Measurements from ENCODE around the gene EZR.

DNA sequence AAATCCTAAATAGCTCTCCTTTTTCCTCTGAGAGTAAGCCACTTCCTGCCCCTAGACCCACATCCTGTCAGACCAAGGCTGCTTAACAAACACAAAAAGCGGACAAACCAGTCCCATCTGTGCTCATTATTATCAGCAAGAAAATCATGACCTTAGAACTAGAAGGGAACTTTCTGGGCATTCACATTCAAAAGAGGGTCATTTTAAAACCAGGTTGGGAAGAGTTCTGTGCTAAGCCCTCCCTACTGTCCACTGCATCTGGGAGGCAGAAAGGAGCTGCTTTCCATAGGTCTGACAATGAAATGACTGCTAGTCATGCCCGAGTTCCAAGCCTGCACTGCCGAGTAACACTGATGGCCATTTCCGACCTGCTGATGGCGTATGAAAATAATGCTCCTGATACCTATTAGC lies 15.4 kb downstream of the EZR start:
- TF ChIP-seq, protein P1, sequence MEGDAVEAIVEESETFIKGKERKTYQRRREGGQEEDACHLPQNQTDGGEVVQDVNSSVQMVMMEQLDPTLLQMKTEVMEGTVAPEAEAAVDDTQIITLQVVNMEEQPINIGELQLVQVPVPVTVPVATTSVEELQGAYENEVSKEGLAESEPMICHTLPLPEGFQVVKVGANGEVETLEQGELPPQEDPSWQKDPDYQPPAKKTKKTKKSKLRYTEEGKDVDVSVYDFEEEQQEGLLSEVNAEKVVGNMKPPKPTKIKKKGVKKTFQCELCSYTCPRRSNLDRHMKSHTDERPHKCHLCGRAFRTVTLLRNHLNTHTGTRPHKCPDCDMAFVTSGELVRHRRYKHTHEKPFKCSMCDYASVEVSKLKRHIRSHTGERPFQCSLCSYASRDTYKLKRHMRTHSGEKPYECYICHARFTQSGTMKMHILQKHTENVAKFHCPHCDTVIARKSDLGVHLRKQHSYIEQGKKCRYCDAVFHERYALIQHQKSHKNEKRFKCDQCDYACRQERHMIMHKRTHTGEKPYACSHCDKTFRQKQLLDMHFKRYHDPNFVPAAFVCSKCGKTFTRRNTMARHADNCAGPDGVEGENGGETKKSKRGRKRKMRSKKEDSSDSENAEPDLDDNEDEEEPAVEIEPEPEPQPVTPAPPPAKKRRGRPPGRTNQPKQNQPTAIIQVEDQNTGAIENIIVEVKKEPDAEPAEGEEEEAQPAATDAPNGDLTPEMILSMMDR (optimal IDR thresholded peaks at IDR 0.05 in 1 of 3, IDR thresholded peaks at IDR 0.05 in 1 of 3, conservative IDR thresholded peaks at IDR 0.05 in 1 of 3; ENCODE audit: extremely low read depth in 1 of 3, insufficient read depth in 2 of 3, low read length in 3 of 3): no peak
- no peak for TF ChIP-seq EZH2 (IDR thresholded peaks at IDR 0.05; ENCODE audit: low read length)
